SH-SY5Y (cell line): ENCODE results near the gene NAA11.

Experiments
- GATA2 ChIP-seq: IDR thresholded peaks from 2 replicates; pipeline ENCODE4 v1.6.1; 2011; ENCODE audit warnings: mild to moderate bottlenecking, low read depth, low read length
- GATA3 ChIP-seq: IDR thresholded peaks from 2 replicates; pipeline ENCODE4 v1.6.1; 2011; ENCODE audit warnings: low read depth, mild to moderate bottlenecking, low read length, moderate library complexity

DNA sequence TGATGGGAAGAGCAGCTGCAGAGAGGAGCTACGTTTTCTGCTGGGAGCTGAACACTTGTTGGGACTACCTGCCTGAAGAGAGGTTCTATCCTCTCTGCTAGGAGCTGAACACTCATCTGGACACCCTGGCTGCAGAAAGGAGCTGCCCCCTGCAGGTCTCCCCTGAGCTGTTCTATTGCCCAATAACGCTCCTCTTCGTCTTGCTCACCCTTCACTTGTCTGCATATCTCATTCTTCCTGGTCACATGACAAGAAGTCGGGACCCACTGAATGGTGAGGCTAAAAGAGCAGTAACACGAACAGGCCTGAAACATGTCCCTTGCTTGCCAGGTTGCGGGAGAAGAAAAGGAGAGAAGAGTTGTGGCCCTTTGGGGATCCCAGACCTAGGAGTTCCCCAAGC is 27.8 kb downstream of the NAA11 start:
- TF ChIP-seq GATA2 (no peak), GATA3 (no peak)
